Measurements from ENCODE around the gene BACE1-AS.

BACE1-AS gene

DNA sequence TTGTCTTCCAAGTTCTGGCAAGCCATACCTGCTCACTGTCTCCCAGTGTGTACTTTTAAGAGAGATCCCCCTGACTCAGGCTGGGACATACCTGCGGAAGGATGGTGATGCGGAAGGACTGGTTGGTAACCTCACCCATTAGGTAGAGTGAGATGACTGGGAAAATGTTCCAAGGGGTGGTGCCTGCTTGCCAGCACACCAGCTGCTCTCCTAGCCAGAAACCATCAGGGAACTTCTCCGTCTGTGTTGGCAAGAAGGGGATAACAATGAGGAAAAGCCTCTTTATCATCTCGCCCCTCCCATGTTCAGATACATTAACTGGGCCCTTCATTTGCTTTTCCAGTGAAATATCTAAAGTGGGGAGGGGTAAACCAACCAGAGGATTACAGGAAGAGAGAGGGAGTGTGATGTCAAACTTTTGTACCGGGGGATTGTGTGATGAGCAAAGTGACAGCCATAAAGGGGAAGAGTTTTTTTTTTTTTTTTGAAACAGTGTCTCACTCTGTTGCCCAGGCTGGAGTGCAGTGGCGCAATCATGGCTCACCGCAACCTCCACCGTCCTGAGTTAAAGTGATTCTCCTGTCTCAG is at the start of gene BACE1-AS:
BACE1-AS (plus strand) TSS at position 538 of the 588 bp plus-strand sequence.
- Histone ChIP-seq H3K4me2 (ENCODE audit: low read depth, low read length, poor library complexity, severe bottlenecking) (no peak within 1 kb of the TSS), H4K20me1 (ENCODE audit: low read depth, low read length) (no peaks in the 10 kb centered on the region), H3K79me2 (ENCODE audit: insufficient read depth, low read length) (no peaks in the 10 kb centered on the region), H3K4me3 (ENCODE audit: insufficient read depth, low read length, poor library complexity, severe bottlenecking) (no peak within 1 kb of the TSS), H3K27me3 (ENCODE audit: low read length) (no peaks in the 10 kb centered on the region), H2AFZ (ENCODE audit: low read depth, low read length, severe bottlenecking) (no peak within 1 kb of the TSS), H3K9me3 (ENCODE audit: insufficient read depth, low read length) (no peaks in the 10 kb centered on the region), H3K27ac (ENCODE audit: low read depth, low read length) (no peak within 1 kb of the TSS), H3K36me3 (ENCODE audit: low read length) (no peaks in the 10 kb centered on the region), H3K9me2 (replicated peaks; ENCODE audit: insufficient read depth, low read length) (no peaks in the 10 kb centered on the region), H3K9ac (ENCODE audit: low read length) (no peak within 1 kb of the TSS), H3F3A (ENCODE audit: insufficient read depth) (no peaks in the 10 kb centered on the region)
- TF ChIP-seq EZH2phosphoT487 (conservative IDR thresholded peaks at IDR 0.05; ENCODE audit: low read length), result no peak

- no peaks in the 10 kb centered on the region for H4K20me1 ChIP-seq (ENCODE audit: low read depth, low read length)
- H3K4me3 ChIP-seq (ENCODE audit: insufficient read depth, low read length, poor library complexity, severe bottlenecking), result no peak overlapping the region
- H3K27ac ChIP-seq (ENCODE audit: low read depth, low read length), result no peak overlapping the region
- H3K9ac ChIP-seq (ENCODE audit: low read length), result no peak overlapping the region
- no peaks in the 10 kb centered on the region for H3F3A ChIP-seq (ENCODE audit: insufficient read depth)
- no peak for TF ChIP-seq EZH2phosphoT487 (conservative IDR thresholded peaks at IDR 0.05; ENCODE audit: low read length)
- TF ChIP-seq, protein P1, sequence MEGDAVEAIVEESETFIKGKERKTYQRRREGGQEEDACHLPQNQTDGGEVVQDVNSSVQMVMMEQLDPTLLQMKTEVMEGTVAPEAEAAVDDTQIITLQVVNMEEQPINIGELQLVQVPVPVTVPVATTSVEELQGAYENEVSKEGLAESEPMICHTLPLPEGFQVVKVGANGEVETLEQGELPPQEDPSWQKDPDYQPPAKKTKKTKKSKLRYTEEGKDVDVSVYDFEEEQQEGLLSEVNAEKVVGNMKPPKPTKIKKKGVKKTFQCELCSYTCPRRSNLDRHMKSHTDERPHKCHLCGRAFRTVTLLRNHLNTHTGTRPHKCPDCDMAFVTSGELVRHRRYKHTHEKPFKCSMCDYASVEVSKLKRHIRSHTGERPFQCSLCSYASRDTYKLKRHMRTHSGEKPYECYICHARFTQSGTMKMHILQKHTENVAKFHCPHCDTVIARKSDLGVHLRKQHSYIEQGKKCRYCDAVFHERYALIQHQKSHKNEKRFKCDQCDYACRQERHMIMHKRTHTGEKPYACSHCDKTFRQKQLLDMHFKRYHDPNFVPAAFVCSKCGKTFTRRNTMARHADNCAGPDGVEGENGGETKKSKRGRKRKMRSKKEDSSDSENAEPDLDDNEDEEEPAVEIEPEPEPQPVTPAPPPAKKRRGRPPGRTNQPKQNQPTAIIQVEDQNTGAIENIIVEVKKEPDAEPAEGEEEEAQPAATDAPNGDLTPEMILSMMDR (IDR thresholded peaks at IDR 0.05; ENCODE audit: insufficient read depth, low read length, poor library complexity, severe bottlenecking), result no peak
- H2AFZ ChIP-seq (ENCODE audit: low read depth, low read length, severe bottlenecking), result no peak overlapping the region
- H3K4me2 ChIP-seq (ENCODE audit: low read depth, low read length, poor library complexity, severe bottlenecking), result no peak overlapping the region
- H3K79me2 ChIP-seq (ENCODE audit: insufficient read depth, low read length), result no peaks in the 10 kb centered on the region
- H3K36me3 ChIP-seq (ENCODE audit: low read length), result peaks cover 6% of the 10 kb centered on the region; the same call in 1 of the 2 replicates
- no peaks in the 10 kb centered on the region for H3K27me3 ChIP-seq (ENCODE audit: low read length)
- H3K9me3 ChIP-seq (ENCODE audit: insufficient read depth, low read length), result no peaks in the 10 kb centered on the region
- no peaks in the 10 kb centered on the region for H3K9me2 ChIP-seq (replicated peaks; ENCODE audit: insufficient read depth, low read length)
These were observed 42.8 kb upstream of the BACE1-AS start for GRCh38 chr11:117248341-117248740.

- H3K36me3 ChIP-seq (ENCODE audit: low read length), result peaks cover 6% of the 10 kb centered on the region; the same call in 1 of the 2 replicates
- no peak overlapping the region for H3K27ac ChIP-seq (ENCODE audit: low read depth, low read length)
These were observed 41.6 kb upstream of the BACE1-AS start for GRCh38 chr11:117249571-117249970.

GRCh38 chr11:117251506-117251905 is 39.6 kb upstream of the BACE1-AS start:
- Histone ChIP-seq H3K4me2 (ENCODE audit: low read depth, low read length, poor library complexity, severe bottlenecking) (no peak overlapping the region), H4K20me1 (ENCODE audit: low read depth, low read length) (no peaks in the 10 kb centered on the region), H3K36me3 (ENCODE audit: low read length) (peaks cover 5% of the 10 kb centered on the region; the same call in 1 of the 2 replicates), H3K79me2 (ENCODE audit: insufficient read depth, low read length) (no peaks in the 10 kb centered on the region), H3F3A (ENCODE audit: insufficient read depth) (no peaks in the 10 kb centered on the region), H3K9ac (ENCODE audit: low read length) (no peak overlapping the region), H3K27ac (ENCODE audit: low read depth, low read length) (no peak overlapping the region), H3K9me2 (replicated peaks; ENCODE audit: insufficient read depth, low read length) (no peaks in the 10 kb centered on the region), H2AFZ (ENCODE audit: low read depth, low read length, severe bottlenecking) (no peak overlapping the region), H3K27me3 (ENCODE audit: low read length) (no peaks in the 10 kb centered on the region), H3K9me3 (ENCODE audit: insufficient read depth, low read length) (no peaks in the 10 kb centered on the region), H3K4me3 (ENCODE audit: insufficient read depth, low read length, poor library complexity, severe bottlenecking) (no peak overlapping the region)
- TF ChIP-seq EZH2phosphoT487 (conservative IDR thresholded peaks at IDR 0.05; ENCODE audit: low read length), result no peak
- TF ChIP-seq, protein P1 (IDR thresholded peaks at IDR 0.05; ENCODE audit: insufficient read depth, low read length, poor library complexity, severe bottlenecking), result no peak

More at GRCh38 chr11:117249571-117249970, 41.6 kb upstream of the BACE1-AS start:
- no peaks in the 10 kb centered on the region for H3K79me2 ChIP-seq (ENCODE audit: insufficient read depth, low read length)
- H2AFZ ChIP-seq (ENCODE audit: low read depth, low read length, severe bottlenecking), result no peak overlapping the region
- no peak overlapping the region for H3K4me2 ChIP-seq (ENCODE audit: low read depth, low read length, poor library complexity, severe bottlenecking)
- H3K9me3 ChIP-seq (ENCODE audit: insufficient read depth, low read length), result no peaks in the 10 kb centered on the region
- no peaks in the 10 kb centered on the region for H3K27me3 ChIP-seq (ENCODE audit: low read length)
- no peak for TF ChIP-seq EZH2phosphoT487 (conservative IDR thresholded peaks at IDR 0.05; ENCODE audit: low read length)
- TF ChIP-seq, protein P1 (IDR thresholded peaks at IDR 0.05; ENCODE audit: insufficient read depth, low read length, poor library complexity, severe bottlenecking), result no peak
- H3K9ac ChIP-seq (ENCODE audit: low read length), result no peak overlapping the region
- no peaks in the 10 kb centered on the region for H3F3A ChIP-seq (ENCODE audit: insufficient read depth)
- no peaks in the 10 kb centered on the region for H3K9me2 ChIP-seq (replicated peaks; ENCODE audit: insufficient read depth, low read length)
- no peaks in the 10 kb centered on the region for H4K20me1 ChIP-seq (ENCODE audit: low read depth, low read length)
- H3K4me3 ChIP-seq (ENCODE audit: insufficient read depth, low read length, poor library complexity, severe bottlenecking), result no peak overlapping the region

Data from SU-DHL-6 (cell line).